Activated CD8-positive, alpha-beta T cell treated with anti-CD3 and anti-CD28 coated beads for 36 hours (primary cell): Measurements from ENCODE around the gene ARHGAP12. TPM values are rescaled to one million over a fixed set of nuclear protein-coding genes. Genes with fewer than 3 reads are reported as not detected.

Experiments used
- ATAC-seq: fragments of 200-7000 bp; cut with Tn5 transposase; one replicate; pipeline ENCODE4 v1.10.0; 2021; ENCODE audit warnings: mild to moderate bottlenecking, moderate library complexity
- CTCF ChIA-PET: fragments of 350-600 bp; sonication (Branson Sonifier 250); formaldehyde crosslinking; loops from one replicate; lab custom pipeline; 2021; ENCODE audit warnings: antibody characterized with exemption; lab: Charles Lee
- POLR2A ChIA-PET: fragments of 350-600 bp; sonication (Branson Sonifier 250); formaldehyde crosslinking; loops from one replicate; lab custom pipeline; 2021; ENCODE audit warnings: antibody characterized with exemption; lab: Charles Lee
- DNase-seq: peaks from one replicate; pipeline ENCODE4 v3.0.0-alpha.2; 2020
- H3K27ac Mint-ChIP-seq: one replicate; pipeline ENCODE4 v1.8.0; 2021; ENCODE audit warnings: mild to moderate bottlenecking, mixed read lengths
- H3K27me3 Mint-ChIP-seq: one replicate; pipeline ENCODE4 v1.8.0; 2021; ENCODE audit warnings: mixed read lengths
- H3K36me3 Mint-ChIP-seq: one replicate; pipeline ENCODE4 v1.8.0; 2021; ENCODE audit warnings: low read depth, mixed read lengths
- H3K4me1 Mint-ChIP-seq: one replicate; pipeline ENCODE4 v1.8.0; 2021; ENCODE audit warnings: low read depth, mixed read lengths
- H3K4me3 Mint-ChIP-seq: one replicate; pipeline ENCODE4 v1.8.0; 2021; ENCODE audit warnings: mild to moderate bottlenecking, moderate library complexity, mixed read lengths
- H3K9me3 Mint-ChIP-seq: one replicate; pipeline ENCODE4 v1.8.0; 2021; ENCODE audit warnings: mixed read lengths
- intact Hi-C: fragments of 100-400 bp; cut with micrococcal nuclease; formaldehyde crosslinking; loops from one replicate; pipeline ENCODE4 v1.10.0; 2022
- total RNA-seq, 2 experiments: library from RNA; stranded (reverse); gene quantifications; one replicate each; pipeline ENCODE4 v1.2.3, GENCODE V29; 2021
- TF ChIP-seq, protein P1 (sequence below): fragments of 200-600 bp; IDR thresholded peaks from one replicate; pipeline ENCODE4 v1.8.0; 2022; ENCODE audit warnings: antibody characterized with exemption, mild to moderate bottlenecking

ARHGAP12 gene
- total RNA-seq, 2 experiments from 2014 or later, result 4.0 to 4.3 TPM

DNA sequence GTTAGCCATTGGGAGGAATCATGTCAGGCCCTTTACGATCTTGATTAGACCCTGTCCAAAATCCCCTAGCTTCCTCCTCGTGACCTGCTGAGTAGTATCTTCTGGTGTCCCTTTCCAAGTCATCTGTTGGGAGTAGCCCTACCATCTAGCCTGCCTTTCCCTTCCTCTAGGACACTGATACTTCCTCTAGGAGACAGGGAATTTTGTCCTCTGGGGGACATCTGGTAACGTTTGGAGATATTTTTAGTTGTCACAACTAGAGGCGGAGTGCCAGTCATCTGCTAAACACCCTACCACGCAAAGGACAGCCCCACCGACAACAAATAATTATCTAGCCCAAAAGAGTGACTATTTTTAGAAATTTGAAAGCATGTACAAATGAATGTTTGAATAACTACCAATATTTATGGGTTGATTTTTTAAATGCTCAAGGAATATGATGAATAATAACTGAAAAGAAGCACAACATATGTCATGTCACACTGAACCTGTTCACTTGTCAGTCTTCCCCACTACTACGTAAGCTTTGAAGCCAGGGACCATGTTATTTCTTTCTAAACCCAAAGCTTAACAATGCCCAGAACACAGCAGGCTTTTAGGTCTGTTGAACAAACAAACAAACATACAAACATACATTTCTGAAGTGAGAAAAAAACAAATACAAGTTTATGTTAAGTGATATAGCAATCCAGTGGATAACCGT lies 105.9 kb downstream of the ARHGAP12 start:
- H3K36me3 Mint-ChIP-seq, result no peaks in the 10 kb centered on the region
- ATAC-seq (no peak), DNase-seq (no peak)
- no peaks in the 10 kb centered on the region for H3K4me1 Mint-ChIP-seq
- TF ChIP-seq, protein P1, sequence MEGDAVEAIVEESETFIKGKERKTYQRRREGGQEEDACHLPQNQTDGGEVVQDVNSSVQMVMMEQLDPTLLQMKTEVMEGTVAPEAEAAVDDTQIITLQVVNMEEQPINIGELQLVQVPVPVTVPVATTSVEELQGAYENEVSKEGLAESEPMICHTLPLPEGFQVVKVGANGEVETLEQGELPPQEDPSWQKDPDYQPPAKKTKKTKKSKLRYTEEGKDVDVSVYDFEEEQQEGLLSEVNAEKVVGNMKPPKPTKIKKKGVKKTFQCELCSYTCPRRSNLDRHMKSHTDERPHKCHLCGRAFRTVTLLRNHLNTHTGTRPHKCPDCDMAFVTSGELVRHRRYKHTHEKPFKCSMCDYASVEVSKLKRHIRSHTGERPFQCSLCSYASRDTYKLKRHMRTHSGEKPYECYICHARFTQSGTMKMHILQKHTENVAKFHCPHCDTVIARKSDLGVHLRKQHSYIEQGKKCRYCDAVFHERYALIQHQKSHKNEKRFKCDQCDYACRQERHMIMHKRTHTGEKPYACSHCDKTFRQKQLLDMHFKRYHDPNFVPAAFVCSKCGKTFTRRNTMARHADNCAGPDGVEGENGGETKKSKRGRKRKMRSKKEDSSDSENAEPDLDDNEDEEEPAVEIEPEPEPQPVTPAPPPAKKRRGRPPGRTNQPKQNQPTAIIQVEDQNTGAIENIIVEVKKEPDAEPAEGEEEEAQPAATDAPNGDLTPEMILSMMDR, result no peak
- no peaks in the 10 kb centered on the region for H3K9me3 Mint-ChIP-seq
- H3K27ac Mint-ChIP-seq, result no peak overlapping the region
- ChIA-PET POLR2A (interaction anchor here (0.6 kb wide), 1 partner anchor 474 kb away, joined by 3 read pairs; no protein-coding TSS in a partner anchor), CTCF (no interaction called here)
- H3K27me3 Mint-ChIP-seq, result no peaks in the 10 kb centered on the region
- no peak overlapping the region for H3K4me3 Mint-ChIP-seq
- intact Hi-C loops, result no loop called here

DNA sequence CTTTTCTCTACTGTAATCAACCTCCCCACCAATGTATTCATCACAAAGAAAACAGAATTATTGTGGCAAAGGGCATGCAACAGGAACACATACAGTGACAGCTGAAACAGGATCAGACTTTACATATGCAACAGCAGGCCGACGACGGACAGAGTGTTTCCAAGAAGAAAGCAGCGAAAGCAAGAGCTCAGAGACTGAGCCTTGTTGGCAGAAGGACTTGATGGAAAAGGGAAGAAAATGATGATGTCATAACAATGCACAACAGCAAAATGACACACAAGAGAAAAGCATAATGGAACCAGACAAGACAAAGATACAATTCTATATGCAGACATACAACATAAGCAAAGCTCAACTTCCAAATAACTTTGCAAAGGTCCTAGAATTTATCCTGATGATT lies 106.5 kb downstream of the ARHGAP12 start:
- POLR2A ChIA-PET, result no interaction called here
- Mint-ChIP-seq H3K4me3 (no peak overlapping the region), H3K27ac (no peak overlapping the region)

DNA sequence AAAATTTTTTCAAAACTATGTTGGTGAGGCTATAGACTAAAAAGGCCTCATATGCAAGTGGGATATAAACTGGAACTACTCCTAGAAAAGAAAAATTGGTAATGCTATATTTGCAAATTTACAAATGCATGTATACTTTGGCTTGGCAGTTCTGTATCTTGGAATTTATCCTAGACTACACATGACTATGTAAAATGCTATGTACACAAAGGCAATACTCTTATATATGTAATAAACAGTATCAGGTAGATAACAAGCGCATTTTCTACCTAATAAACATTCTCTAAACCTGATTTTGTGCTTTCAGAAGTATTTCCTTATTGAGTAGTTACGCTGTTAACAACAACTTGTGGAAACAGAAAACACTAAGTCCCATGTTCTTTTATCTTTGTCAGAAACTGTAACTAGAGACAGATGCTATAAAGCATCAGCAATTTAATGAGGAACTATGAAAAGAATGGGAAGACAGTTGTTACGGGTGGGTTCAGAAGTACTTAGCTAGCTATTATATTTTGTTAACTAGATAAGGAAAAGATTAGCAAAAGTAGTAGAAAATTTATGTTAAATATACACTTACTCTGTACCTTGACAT lies 107.8 kb downstream of the ARHGAP12 start:
- TF ChIP-seq, protein P1, result no peak
- Mint-ChIP-seq H3K4me3 (no peak overlapping the region), H3K9me3 (no peaks in the 10 kb centered on the region), H3K27ac (no peak overlapping the region), H3K36me3 (no peaks in the 10 kb centered on the region), H3K4me1 (no peaks in the 10 kb centered on the region), H3K27me3 (no peaks in the 10 kb centered on the region)
- no peak for ATAC-seq
- CTCF ChIA-PET, result no interaction called here
- DNase-seq, result no peak
- POLR2A ChIA-PET, result no interaction called here
- intact Hi-C loops, result no loop called here

More for the DNA sequence above, 106.5 kb downstream of the ARHGAP12 start:
- no peaks in the 10 kb centered on the region for H3K27me3 Mint-ChIP-seq
- H3K36me3 Mint-ChIP-seq, result no peaks in the 10 kb centered on the region
- TF ChIP-seq, protein P1, result no peak
- no peaks in the 10 kb centered on the region for H3K9me3 Mint-ChIP-seq
- H3K4me1 Mint-ChIP-seq, result no peaks in the 10 kb centered on the region
- DNase-seq, result no peak
- ATAC-seq, result no peak
- CTCF ChIA-PET, result no interaction called here
- intact Hi-C loops, result no loop called here

DNA sequence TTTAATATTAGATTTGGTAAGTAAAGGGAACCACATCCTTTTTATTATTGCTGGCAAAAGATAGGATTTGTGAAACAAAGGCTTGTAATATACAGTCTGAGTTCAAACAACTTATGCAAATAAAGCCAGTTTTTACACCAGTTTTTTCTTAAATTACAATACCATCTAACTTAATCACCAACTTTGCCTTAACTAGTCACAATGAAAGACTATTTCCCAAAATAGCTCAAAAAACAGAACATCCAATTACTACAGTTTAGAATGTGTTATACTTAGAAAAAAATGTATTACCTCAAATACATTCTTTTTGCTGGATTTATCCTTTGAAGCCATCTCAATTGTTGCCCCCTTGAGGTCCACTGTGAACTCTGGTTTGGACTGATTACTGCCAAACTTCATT lies 108.5 kb downstream of the ARHGAP12 start:
- POLR2A ChIA-PET, result no interaction called here
- CTCF ChIA-PET, result no interaction called here
- no peak overlapping the region for H3K4me3 Mint-ChIP-seq
- ATAC-seq (no peak), DNase-seq (no peak)
- no peaks in the 10 kb centered on the region for H3K4me1 Mint-ChIP-seq
- H3K27me3 Mint-ChIP-seq, result no peaks in the 10 kb centered on the region
- H3K9me3 Mint-ChIP-seq, result no peaks in the 10 kb centered on the region
- H3K27ac Mint-ChIP-seq, result no peak overlapping the region
- TF ChIP-seq, protein P1, result no peak
- H3K36me3 Mint-ChIP-seq, result no peaks in the 10 kb centered on the region
- intact Hi-C loops, result no loop called here

DNA sequence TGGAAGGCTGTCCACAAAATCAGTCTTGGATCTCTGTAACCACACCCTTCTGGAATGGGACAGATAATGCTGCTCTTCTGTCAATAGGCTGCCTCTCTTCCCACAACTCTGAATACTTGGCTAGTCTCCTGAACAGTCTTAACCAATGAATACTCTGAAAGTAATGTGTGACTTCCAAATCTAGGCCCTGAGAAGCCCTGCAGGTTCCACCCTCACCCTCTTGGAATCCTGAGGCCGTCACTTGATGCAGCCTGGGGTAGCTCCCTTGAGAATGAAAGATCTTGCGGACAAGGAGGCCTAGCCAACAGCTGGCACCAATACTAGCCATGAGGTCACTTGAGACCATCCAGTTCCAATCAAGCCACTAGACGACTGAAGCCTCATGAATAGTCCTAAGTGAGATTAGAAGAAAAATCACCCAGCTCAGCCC lies 109.2 kb downstream of the ARHGAP12 start:
- H3K4me3 Mint-ChIP-seq, result no peak overlapping the region
- no peak for ATAC-seq
- no peaks in the 10 kb centered on the region for H3K27me3 Mint-ChIP-seq

More for the DNA sequence above, 109.2 kb downstream of the ARHGAP12 start:
- CTCF ChIA-PET, result no interaction called here
- no peak for DNase-seq
- POLR2A ChIA-PET, result no interaction called here
- Mint-ChIP-seq H3K27ac (no peak overlapping the region), H3K36me3 (peaks cover 2% of the 10 kb centered on the region), H3K9me3 (no peaks in the 10 kb centered on the region), H3K4me1 (no peaks in the 10 kb centered on the region)
- intact Hi-C loops, result no loop called here
- TF ChIP-seq, protein P1, result no peak
